ENCODE data around the gene CALM3. TPM values are rescaled to one million over a fixed set of nuclear protein-coding genes. Genes with fewer than 3 reads are reported as not detected.

Gene CALM3
- total and polyA plus RNA-seq, 2 experiments from 2014 or later: 148 to 215 TPM

DNA sequence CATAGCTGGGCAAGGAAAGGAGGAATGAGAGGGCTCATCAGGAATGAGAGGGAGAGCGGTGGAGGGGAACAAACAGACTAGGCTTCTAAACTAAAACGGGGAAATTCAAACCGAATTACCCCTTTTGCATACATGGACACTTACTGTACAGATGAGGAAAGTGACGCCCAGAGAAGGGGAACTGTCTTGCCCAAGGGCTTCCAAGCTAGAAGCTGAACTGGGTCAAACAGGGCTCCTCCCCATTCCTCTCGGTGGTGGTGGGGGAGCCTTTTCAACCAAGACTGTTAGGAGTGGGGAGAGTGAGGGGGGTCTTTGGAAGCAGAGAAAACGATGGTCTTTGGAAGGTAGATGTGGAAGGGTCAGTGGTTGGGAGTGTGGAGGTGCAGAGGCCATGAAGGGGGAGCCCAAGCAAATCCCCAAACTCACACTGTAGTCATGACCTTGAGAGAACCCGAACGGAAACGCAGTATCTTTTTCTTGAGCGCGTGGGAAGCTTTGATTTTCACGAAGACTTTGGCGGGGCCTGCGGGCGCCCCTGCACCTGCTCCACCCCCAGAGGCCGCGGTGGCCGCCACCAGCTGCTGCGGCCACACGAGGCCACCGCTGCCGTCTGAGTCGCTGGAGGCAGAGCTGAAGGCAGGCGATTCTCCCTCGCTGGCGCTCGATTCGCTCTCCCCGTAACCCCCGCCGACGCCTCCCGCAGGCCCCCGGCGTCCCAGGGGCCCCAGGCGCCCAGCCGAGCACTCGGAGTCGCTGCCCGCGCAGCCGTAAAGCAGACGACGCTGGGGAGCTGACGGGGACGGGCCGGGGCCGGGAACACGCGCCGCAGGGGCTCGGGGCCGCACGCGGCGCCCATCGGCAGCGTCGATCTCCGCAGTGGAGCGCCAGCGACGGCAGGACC, 47.2 kb downstream of the CALM3 start:
- no peaks in the 10 kb centered on the region for H3K79me2 ChIP-seq (replicated peaks; ENCODE audit: insufficient read depth)
- H3K4me1 ChIP-seq (ENCODE audit: insufficient read depth): no peaks in the 10 kb centered on the region
- no peak overlapping the region for H3K27ac Mint-ChIP-seq
- H3K27me3 ChIP-seq (ENCODE audit: insufficient read depth): peaks cover 74% of the 10 kb centered on the region
- H3K9me3 Mint-ChIP-seq: peaks cover 15% of the 10 kb centered on the region
- H4K20me1 ChIP-seq (replicated peaks; ENCODE audit: insufficient read depth): no peaks in the 10 kb centered on the region
- H3K4me1 Mint-ChIP-seq: peaks cover 7% of the 10 kb centered on the region
- H3K4me3 Mint-ChIP-seq: peak overlapping the region; percentile 61
- H2AFZ ChIP-seq: 0 out of 2 replicates have a peak overlapping the region, but pooled peaks have one; percentile 14
- peaks cover 7% of the 10 kb centered on the region; the same call in 1 of the 3 replicates for H3K36me3 Mint-ChIP-seq (ENCODE audit: low read depth)
- DNase-seq (ENCODE audit: low spot score) (peak; percentile 61), ATAC-seq (peak; percentile 67)
- H3K9me2 ChIP-seq (ENCODE audit: insufficient read depth): no peaks in the 10 kb centered on the region
- no peaks in the 10 kb centered on the region for H3F3A ChIP-seq (replicated peaks; ENCODE audit: low read depth)
- TF ChIP-seq EZH2 (IDR thresholded peaks at IDR 0.05; ENCODE audit: low read depth, unreplicated experiment): peak; percentile 68
- TF ChIP-seq STAT1 (IDR thresholded peaks at IDR 0.05; ENCODE audit: unreplicated experiment): no peak
- peaks cover 42% of the 10 kb centered on the region for H3K27me3 Mint-ChIP-seq (ENCODE audit: insufficient read depth, low read depth, poor library complexity)
- peak overlapping the region; percentile 50 for H3K4me3 ChIP-seq
- no peaks in the 10 kb centered on the region for H3K36me3 ChIP-seq (ENCODE audit: insufficient read depth)
- H3K27ac ChIP-seq (ENCODE audit: low read depth): no peak overlapping the region
- H3K4me2 ChIP-seq: peak overlapping the region; percentile 75

DNA sequence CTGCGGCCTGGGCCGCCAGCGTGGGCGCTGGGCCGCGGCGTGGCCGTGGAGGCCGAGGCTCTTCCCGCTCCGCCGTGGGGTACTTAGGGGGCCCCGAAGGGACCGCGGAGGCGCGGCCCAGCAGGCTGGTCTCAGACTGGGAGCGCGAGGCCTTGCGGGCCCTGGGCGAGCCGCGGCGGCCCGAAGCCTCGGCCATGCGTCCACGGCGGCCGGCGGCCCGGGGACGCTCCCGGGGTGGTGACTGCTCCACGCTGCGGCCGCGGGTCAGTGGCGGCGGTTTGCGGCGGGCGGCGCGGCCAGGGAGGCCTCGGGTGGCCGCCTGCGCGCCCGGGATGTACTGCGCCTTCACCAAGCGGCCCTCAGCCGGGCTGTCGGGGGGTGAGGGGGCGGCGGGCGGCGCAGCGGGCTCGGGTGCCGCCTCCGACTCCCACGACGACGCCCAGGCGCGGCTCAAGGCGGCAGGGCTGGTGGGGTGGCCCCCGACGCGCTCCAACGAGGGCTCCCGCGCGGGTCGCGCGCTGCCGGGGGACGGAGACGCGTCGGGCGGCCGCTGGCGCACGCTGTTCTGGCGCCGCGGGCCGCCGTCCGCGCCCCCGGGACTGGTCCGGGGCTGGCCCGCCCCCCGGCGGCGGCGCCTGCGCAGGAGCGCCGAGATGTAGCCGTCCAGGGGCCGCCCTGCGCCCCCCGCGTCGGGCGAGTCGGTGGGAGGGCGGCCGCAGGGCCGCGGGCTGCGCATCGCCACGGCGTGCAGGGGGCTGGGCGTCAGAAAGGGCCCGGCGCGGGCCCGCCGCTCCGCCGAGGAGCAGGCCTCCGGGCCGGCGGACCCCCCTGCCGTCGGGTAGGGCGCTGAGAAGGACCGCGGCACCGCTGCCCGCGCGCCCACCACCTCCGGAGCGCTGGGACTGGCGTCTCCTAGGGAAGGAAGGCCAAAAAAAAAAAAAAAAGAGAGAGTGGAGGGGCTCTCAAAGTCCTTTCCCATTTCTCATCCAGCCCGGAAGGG, 48.1 kb downstream of the CALM3 start:
- Histone ChIP-seq H3K4me3 (peak overlapping the region; percentile 50), H3K36me3 (ENCODE audit: insufficient read depth) (no peaks in the 10 kb centered on the region), H3K27me3 (ENCODE audit: insufficient read depth) (peaks cover 70% of the 10 kb centered on the region), H3K27ac (ENCODE audit: low read depth) (no peak overlapping the region), H4K20me1 (replicated peaks; ENCODE audit: insufficient read depth) (no peaks in the 10 kb centered on the region), H3K4me1 (ENCODE audit: insufficient read depth) (peaks cover 4% of the 10 kb centered on the region), H3F3A (replicated peaks; ENCODE audit: low read depth) (no peaks in the 10 kb centered on the region), H3K9me2 (ENCODE audit: insufficient read depth) (no peaks in the 10 kb centered on the region), H2AFZ (peak overlapping the region; percentile 14; the same call in 1 of the 2 replicates), H3K4me2 (peak overlapping the region; percentile 75), H3K79me2 (replicated peaks; ENCODE audit: insufficient read depth) (no peaks in the 10 kb centered on the region)
- H3K4me1 Mint-ChIP-seq: peaks cover 13% of the 10 kb centered on the region
- no peak overlapping the region for H3K27ac Mint-ChIP-seq
- peaks cover 7% of the 10 kb centered on the region; the same call in 1 of the 3 replicates for H3K36me3 Mint-ChIP-seq (ENCODE audit: low read depth)
- TF ChIP-seq POLR2AphosphoS5 (IDR thresholded peaks at IDR 0.05; ENCODE audit: low read depth): no peak
- TF ChIP-seq EZH2 (IDR thresholded peaks at IDR 0.05; ENCODE audit: low read depth, unreplicated experiment): peak; percentile 46
- TF ChIP-seq STAT1 (IDR thresholded peaks at IDR 0.05; ENCODE audit: unreplicated experiment): no peak
- TF ChIP-seq, protein P1, sequence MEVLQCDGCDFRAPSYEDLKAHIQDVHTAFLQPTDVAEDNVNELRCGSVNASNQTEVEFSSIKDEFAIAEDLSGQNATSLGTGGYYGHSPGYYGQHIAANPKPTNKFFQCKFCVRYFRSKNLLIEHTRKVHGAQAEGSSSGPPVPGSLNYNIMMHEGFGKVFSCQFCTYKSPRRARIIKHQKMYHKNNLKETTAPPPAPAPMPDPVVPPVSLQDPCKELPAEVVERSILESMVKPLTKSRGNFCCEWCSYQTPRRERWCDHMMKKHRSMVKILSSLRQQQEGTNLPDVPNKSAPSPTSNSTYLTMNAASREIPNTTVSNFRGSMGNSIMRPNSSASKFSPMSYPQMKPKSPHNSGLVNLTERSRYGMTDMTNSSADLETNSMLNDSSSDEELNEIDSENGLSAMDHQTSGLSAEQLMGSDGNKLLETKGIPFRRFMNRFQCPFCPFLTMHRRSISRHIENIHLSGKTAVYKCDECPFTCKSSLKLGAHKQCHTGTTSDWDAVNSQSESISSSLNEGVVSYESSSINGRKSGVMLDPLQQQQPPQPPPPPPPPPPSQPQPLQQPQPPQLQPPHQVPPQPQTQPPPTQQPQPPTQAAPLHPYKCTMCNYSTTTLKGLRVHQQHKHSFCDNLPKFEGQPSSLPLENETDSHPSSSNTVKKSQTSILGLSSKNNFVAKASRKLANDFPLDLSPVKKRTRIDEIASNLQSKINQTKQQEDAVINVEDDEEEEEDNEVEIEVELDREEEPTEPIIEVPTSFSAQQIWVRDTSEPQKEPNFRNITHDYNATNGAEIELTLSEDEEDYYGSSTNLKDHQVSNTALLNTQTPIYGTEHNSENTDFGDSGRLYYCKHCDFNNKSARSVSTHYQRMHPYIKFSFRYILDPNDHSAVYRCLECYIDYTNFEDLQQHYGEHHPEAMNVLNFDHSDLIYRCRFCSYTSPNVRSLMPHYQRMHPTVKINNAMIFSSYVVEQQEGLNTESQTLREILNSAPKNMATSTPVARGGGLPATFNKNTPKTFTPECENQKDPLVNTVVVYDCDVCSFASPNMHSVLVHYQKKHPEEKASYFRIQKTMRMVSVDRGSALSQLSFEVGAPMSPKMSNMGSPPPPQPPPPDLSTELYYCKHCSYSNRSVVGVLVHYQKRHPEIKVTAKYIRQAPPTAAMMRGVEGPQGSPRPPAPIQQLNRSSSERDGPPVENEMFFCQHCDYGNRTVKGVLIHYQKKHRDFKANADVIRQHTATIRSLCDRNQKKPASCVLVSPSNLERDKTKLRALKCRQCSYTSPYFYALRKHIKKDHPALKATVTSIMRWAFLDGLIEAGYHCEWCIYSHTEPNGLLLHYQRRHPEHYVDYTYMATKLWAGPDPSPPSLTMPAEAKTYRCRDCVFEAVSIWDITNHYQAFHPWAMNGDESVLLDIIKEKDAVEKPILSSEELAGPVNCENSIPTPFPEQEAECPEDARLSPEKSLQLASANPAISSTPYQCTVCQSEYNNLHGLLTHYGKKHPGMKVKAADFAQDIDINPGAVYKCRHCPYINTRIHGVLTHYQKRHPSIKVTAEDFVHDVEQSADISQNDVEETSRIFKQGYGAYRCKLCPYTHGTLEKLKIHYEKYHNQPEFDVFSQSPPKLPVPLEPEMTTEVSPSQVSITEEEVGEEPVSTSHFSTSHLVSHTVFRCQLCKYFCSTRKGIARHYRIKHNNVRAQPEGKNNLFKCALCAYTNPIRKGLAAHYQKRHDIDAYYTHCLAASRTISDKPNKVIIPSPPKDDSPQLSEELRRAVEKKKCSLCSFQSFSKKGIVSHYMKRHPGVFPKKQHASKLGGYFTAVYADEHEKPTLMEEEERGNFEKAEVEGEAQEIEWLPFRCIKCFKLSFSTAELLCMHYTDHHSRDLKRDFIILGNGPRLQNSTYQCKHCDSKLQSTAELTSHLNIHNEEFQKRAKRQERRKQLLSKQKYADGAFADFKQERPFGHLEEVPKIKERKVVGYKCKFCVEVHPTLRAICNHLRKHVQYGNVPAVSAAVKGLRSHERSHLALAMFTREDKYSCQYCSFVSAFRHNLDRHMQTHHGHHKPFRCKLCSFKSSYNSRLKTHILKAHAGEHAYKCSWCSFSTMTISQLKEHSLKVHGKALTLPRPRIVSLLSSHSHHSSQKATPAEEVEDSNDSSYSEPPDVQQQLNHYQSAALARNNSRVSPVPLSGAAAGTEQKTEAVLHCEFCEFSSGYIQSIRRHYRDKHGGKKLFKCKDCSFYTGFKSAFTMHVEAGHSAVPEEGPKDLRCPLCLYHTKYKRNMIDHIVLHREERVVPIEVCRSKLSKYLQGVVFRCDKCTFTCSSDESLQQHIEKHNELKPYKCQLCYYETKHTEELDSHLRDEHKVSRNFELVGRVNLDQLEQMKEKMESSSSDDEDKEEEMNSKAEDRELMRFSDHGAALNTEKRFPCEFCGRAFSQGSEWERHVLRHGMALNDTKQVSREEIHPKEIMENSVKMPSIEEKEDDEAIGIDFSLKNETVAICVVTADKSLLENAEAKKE (CRISPR knock-in tag; IDR thresholded peaks at IDR 0.05): no peak
- H3K4me3 Mint-ChIP-seq: peak overlapping the region; percentile 63
- DNase-seq (ENCODE audit: low spot score) (peak; percentile 56), ATAC-seq (peak; percentile 34)
- H3K9me3 Mint-ChIP-seq: peaks cover 15% of the 10 kb centered on the region
- peaks cover 43% of the 10 kb centered on the region for H3K27me3 Mint-ChIP-seq (ENCODE audit: insufficient read depth, low read depth, poor library complexity)

Measured in GM23338 (cell line).